ENCODE data around the gene EIF2A. TPM values are rescaled to one million over a fixed set of nuclear protein-coding genes. Genes with fewer than 3 reads are reported as not detected.
A peak's percentile ranks its signal among the peaks of the same experiment; 100 is the strongest.
"Not testable (repeated sequence)": the region's sequence is repeated elsewhere in the genome, so short reads cannot be mapped to it uniquely, and the experiment has no call there.

Gene EIF2A
- total RNA-seq, 1 donor from 2014 or later, result 117 TPM

DNA sequence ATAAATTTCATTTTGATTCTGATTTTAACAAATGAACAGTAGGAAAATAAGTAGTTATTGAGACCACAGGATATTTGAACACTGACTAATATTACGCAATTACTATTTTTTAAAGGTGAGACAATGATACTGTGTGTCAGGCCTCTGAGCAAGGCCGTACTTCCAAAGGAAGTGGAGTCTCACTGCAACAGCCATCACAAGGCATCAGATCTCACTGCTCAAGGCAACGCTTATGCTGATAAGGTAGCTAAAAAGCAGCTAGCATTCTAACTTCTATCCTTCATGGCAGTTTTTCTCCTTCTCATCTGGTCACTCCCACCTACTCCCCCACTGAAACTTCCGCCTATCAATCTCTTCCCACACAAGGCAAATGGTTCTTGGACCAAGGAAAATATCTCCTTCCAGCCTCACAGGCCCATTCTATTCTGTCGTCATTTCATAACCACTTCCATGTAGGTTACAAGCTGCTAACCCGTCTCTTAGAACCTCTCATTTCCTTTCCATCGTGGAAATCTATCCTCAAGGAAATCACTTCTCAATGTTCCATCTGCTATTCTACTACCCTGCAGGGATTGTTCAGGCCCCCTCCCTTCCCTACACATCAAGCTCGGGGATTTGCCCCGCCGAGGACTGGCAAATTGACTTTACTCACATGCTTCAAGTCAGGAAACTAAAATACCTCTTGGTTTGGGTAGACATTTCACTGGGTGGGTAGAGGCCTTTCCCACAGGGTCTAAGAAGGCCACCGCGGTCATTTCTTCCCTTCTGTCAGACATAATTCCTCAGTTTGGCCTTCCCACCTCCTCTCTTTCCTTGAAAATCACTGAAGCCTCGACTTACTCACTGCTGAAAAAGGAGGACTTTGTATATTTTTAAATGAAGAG, 54.3 kb downstream of the EIF2A start:
- peak in 1 of 2 donors; percentile 15 for DNase-seq (ENCODE audit: low read depth in 2 of 2)

DNA sequence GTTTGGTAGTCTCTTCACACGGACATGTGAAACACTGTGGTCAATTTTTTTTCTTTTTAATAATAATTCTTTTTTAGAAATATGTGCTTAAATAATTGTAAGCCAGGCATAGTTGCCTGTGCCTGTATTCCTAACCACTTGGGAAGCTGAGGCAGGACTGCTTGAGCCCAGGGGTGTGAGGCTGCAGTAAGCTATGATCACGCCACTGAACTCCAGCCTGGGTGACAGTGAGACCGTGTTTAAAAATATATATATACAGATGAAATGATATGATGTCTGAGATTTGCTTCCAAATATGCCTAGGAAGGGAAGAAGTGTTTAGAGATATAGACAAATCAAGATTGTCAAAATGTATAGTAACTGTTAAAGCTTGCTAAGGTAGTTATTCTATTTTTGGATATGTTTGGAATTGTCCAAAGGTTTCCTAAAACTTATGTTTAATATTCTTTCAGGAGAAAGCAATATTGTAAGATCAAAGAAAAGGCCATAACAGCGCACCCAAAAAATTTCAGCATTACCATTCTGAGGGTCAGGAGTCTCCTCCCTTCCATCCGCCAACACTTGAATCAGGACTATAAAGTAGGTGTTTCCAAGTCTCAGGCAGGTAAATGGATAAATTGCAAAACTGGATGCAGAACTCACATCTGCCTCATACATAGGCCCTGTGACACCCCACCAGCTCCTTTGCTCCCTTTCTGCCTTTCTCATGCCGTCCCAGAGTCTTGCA, 56.0 kb downstream of the EIF2A start:
- no peak for DNase-seq (ENCODE audit: low read depth in 2 of 2)

DNA sequence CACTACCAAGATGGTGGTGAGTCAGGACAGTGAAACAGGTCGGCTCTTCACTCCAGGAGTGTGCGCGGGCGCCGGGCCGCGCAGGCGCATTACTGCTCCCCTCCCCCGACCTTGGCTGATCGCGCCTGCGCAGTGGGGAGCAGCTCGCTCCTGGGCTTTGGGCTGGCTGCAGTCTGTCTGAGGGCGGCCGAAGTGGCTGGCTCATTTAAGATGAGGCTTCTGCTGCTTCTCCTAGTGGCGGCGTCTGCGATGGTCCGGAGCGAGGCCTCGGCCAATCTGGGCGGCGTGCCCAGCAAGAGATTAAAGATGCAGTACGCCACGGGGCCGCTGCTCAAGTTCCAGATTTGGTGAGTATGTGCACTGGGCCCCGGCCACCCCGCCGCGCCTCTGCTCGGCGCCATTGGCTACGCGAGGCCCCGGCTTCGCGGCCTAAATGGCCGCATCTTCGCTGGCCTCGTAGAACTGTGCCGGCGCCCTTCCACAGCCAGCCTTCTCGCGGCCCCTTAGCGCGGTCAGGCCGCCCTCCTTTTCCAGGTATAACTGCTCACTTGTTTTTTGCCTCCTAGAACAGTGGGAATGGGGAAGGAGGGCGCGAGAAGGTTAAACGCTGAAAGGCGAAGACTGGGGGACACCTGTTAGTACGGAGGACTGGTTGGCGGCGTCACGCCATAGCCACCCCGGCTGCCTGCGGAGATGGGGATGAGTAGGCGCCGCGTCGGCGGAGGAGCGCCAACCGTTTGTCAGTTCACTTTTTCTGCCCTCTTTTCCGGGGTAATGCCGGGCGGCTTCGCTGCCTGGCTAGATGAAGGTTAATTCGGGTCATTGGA, 56.8 kb downstream of the EIF2A start, which contains the start of gene SELENOT:
TSS of gene SELENOT (plus strand) at position 169 of the 827 bp plus-strand sequence. CDS start at position 211, 42 bp downstream.
- peak; percentile 96 for DNase-seq (ENCODE audit: low read depth in 2 of 2)

DNA sequence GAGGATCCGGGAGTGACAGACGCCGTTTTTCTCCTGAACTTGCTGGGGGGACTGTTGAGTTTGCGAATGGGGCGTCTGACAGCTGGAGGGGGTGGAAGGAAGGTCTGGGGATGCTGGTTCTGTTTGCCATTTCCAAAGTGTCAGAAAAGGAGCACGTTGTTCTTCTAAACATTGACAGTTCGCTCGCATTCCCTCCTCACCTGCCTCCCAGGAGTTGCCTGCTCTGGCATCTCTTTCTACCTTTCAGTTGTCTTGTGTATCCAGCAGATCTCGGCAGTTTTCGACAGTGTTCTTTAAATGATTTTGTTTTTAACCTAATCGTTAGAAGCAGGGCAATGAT, 57.4 kb downstream of the EIF2A start:
- no peak for DNase-seq (ENCODE audit: low read depth in 2 of 2)

DNA sequence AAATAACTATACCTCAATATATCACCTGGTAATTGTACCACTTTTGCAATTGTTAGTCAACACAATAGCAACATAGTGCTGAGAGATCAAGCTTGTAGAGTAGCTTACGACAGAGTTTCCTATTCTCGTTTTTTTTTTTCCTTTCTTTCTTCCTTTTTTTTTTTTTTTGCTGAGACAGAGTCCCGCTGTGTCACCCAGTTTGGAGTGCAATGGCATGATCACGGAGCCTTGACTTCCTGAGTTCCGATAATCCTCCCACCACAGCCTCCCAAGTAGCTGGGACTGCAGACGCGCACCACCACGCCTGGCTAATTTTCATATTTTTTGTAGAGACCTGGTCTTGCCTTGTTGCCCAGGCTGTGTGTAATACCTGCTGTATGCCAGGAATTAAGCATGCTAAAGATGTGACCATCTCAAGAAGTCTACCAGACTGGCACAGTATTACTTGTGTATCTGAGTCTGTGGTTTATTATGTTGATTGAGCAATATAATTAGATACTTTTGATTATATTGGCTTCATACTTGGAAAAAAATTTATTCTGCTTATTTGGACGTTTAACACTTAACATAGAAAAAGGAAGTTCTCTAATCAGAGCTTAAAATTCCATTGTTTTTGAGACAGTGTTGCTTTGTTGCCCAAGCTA, 59.5 kb downstream of the EIF2A start:
- peak; percentile 14 to 15 for DNase-seq (ENCODE audit: low read depth in 2 of 2)

DNA sequence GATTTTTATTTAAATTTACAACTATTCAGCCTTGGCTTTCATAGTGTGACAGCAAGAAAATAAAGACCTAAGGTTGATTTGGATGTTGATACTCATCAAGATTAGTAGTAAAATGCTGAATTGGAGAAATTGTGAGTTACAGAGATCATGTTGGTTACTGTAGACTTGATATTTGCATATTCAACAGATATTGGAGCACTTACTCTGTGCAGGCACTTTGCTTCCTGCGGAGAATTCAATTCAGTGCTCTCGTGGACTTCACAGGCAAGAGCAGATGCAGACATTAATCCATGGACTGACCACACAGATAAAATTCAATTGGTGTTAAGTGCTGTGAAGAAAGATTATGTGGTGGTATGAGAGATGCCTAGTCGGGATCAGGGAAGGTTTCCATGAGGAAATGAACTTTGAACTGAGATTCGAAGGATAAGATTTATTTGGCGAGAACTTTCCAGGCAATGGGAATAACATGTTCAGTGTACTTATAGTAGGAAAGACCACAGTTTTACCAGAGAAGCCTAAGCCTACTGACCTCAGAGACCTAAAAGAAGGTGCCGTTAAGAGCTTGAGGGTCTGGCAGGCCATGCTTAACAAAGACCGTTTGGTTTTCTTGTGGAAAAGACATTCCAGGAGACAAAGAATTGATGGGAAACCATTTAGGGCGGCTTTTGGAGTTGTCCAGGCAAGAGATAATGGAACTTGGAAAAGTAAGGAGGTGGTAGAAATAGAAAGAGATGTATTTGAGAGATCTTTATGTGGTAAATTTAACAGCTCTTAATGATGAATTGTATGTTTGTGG, 60.9 kb downstream of the EIF2A start:
- DNase-seq (ENCODE audit: low read depth in 2 of 2), result no peak

DNA sequence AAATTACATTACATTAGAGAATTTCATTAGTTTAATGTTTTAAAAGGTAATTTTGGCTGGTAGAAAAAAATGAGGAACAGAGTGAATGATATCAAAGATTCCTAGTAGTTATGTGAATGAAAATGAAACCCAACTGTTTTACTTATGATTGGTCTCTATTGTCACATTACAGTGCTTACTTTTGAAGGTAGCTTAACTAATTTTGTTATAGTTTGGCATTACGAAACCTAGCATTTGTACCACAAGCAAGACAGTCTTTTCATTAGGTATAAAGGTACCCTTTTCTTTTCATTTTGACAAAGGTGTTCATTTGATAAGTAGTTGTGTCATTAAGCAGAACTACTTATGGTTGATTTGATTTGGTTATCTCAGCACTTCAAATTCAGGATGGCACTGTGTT, 63.4 kb downstream of the EIF2A start:
- DNase-seq (ENCODE audit: low read depth in 2 of 2), result no peak

DNA sequence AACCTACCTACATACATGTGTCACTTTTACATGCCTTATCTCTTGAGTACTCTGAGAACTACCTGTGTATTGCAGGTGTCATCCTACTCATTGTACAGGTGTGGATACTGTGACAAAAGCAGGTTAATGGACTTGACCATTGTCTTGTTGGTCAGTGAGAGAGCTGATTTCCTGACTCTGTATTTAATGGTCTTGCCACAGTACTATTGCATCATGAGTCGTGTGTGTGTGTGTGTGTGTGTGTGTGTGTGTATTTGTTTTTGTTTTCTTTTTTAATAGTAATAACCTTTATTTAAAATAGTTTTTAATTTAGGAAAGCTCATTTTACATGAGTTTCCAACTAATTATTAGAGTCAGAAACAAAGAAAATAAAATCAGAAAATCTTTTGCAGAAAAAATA, 64.2 kb downstream of the EIF2A start:
- peak in 1 of 2 donors; percentile 30 for DNase-seq (ENCODE audit: low read depth in 2 of 2)

DNA sequence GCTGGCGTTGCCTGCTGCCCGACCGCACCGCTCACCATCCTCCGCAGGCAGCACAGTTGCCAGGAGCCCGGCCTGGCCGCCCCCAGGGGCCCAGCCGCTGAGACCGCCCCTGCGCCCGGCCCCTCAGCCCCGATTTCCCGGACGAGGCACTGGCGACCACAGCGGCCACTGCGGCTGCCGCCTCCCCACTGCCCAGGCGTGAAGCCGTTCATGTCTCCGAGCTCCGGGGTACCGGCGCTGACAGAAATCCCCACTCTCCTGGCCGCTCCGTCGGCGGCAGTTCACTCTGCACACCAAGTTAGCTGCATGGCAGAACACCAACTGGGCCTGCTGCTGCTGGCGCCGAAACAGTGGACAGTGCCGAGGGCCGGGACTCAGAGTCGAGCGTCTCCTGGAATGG, 65.1 kb downstream of the EIF2A start:
- no peak for DNase-seq (ENCODE audit: low read depth in 2 of 2)

DNA sequence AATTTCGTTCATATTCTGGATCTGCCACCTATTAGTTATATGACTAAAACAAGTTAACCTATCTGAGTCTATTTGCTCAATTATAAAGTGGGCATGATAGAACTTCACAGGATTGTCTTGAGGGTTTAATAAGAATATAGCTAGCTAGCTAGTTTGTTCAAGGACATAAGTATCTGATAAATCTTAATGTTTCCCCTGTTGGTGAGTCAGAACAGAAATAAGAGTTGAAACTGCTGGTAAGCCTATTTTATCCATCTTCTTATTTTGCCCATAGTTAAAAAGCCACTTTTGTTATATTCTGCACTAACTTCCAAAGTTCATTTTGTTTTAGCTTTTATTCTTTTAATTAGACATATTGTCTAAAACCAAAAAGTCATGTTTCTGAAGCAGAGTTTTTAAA, 65.9 kb downstream of the EIF2A start:
- no peak for DNase-seq (ENCODE audit: low read depth in 2 of 2)

DNA sequence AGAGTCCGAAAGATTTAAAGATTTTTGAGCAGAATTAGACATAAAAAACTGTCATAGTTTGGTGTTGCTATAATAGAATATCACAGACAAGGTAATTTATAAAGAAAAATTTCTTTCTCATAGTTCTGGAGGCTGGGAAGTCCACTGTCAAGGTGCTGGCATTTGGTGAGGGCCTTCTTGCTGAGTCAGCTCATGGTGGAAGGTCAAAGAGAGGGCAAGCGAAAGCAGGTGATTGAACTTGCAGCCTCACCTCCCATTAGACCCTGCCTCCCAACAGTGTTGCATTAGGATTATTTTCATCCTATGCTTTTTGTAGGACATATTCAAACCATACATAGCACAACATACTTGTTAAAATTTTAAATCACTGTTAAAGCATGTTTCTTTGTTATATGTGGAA, 66.4 kb downstream of the EIF2A start:
- no peak for DNase-seq (ENCODE audit: low read depth in 2 of 2)

DNA sequence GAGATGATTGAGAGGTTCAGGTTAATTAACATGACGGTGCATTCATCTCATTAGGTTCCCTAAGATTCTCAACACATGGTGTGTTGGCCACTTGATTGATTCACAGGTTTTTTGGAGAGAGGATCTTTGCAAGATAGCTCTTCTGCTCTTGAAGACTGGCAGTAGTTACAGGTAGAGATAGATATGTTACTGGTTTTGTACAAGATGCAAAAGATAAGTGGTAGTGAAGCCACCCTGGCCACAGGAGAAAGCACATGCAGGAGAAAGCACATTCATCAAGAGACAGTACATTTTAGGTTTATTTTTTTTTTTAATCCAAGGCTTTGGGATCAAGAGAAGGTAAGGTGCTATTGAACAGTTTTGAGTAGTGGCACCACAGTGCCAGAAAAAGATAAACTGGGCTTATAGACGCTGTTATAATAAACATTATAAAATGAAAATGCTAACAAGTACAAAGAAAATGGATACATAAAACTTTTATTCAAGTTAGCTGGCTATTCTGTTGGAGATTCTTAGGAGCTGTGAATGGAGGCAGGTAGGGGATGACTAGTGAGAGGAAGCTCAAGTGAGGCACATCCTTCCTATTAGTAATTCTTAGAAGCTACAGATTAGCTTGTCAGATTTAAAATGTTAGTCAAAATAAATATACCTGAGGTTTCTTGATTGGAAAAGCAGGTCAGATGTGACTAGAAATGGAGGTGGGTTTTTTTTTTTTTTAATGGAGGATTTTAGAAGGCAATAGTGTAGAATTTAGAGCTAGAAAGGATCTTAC, 67.3 kb downstream of the EIF2A start:
- DNase-seq (ENCODE audit: low read depth in 2 of 2), result peak in 1 of 2 donors; percentile 63

DNA sequence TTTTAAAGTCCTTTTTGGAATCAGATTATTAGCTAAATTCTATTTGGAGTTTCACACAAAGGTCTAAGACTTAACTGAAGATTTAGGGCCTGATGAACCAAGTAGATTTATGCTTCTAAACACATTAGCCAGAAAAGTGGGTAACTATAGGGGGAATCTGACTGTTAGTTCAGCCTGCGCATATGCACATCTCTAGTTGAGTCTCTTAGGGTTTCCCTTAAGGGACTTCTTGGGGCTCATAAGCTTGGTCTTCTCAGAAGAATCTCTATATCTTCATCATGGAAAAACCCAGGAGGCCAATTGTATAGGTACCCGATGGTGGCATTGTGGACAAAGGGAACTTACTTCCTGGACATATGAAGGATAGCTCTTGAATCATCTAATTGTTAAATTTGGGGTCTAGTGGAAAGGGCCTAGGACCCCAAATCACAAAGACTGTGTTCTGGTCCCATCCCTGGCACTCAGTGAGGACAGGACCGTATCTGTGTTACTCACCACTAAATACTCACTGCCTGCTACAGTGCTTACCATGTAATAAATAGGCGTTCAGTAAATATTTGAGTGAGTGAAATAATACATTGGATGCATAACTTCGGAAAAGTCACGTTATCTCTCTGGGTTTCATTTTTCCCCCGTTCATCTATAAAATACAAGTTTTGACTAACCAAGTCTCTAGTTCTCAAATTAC, 73.6 kb downstream of the EIF2A start:
- DNase-seq (ENCODE audit: low read depth in 2 of 2), result no peak

DNA sequence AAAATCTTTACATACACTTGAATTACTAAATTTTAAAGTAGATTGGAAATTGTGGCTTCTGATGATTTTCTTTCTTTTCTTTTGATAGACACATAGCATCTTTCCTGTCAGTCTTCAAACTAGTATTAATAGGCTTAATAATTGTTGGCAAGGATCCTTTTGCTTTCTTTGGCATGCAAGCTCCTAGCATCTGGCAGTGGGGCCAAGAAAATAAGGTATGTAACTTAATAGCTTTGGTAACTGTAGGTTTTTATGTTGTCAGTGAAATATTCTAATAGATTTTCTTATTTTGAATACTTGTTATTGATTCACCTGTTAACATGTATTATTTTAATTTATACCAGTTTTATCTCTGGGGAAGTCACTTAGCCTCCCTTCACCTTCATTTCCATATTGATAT, 76.4 kb downstream of the EIF2A start:
- DNase-seq (ENCODE audit: low read depth in 2 of 2), result not testable (repeated sequence)

DNA sequence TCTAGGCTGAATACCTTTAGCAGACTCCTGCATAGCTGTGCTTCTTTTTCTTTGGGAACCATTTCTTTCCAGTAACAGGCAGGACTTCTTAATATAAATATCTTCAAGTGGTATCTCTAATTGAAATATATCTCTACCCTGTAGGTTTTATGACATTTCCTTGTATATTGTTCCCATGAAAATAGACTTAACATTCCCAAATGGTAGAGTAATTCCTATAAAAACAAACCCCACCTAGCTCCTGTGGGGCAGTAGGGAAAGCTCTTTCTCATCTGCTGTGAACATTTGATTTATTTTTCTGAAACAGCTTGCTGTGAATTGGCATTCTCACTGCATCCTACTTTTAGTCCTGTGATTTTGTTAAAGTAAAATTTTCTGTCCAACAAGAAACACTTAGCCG, 77.4 kb downstream of the EIF2A start:
- DNase-seq (ENCODE audit: low read depth in 2 of 2), result no peak

DNA sequence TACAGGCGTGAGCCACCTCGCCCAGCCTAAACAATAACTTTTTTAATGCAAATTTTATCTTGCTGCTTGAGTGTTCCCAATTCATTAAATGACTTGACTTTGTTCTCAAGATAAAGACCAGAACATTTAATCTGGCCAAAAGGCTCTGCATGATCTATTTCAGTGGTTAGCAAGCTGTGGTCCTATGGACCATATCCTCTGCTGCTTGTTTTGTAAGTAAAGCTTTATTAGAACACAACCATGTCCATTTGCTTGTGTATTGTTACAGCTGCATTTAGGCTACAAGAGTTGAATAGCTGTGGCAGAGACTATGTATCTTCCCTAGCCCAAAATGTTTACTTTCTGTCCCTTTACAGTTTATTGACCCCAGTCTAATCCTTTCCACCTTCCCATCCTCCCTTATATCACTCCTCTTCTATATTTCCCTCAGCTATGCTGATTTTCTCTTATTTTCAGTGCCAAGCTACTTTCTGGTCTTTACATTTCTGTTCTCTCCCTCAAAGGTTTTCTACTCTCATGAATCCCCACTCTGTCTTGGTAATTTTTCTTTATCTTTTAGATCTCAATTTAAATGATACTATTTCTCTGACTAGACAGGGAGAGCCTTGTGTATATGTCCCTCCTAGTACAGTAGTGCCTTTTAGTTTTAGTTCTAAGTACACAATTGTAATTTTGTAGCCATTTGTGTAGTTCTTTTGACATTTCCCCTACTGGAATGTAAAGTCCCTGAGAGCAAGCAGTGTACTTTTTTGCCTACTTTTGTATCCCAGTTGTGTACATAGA, 79.8 kb downstream of the EIF2A start:
- no peak for DNase-seq (ENCODE audit: low read depth in 2 of 2)

DNA sequence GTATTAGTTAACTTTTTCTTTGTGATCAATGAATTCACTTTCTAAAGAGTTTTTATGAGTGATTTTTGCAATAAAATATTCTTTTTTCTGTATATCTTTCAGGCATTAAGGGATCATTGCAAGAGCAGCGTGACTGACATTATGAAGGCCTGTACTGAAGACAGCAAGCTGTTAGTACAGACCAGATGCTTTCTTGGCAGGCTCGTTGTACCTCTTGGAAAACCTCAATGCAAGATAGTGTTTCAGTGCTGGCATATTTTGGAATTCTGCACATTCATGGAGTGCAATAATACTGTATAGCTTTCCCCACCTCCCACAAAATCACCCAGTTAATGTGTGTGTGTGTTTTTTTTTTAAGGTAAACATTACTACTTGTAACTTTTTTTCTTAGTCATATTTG, 81.0 kb downstream of the EIF2A start:
- no peak for DNase-seq (ENCODE audit: low read depth in 2 of 2)

DNA sequence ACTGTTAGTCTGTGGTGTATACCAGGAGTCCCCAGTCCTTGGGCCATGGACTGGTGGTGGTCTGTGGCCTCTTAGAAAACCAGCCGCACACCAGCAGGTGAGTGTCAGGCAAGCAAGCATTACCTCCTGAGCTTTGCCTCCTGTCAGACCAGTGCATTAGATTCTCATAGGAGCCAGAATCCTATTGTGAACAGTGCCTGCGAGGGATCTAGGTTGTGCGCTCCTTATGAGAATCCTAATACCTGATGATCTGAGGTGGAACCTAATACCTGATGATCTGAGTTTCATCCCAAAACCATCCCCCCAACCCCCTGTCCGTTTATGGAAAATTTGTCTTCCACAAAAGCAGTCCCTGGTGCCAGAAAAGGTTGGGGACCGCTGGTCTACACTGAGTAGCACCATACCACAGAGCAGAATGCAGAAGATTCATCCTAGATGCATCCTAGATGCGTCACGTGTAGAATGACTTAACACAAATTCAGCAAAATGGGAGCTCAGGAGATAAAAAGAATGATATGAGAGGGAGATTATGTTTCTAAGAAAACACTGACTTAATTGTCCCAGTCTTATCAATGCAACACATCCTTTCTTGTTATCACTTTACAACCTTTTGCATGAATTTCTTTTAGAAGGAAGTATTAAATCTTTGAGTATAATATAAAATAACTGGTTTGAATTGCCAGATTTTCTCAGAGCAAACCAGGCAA, 85.1 kb downstream of the EIF2A start:
- DNase-seq (ENCODE audit: low read depth in 2 of 2), result no peak
